Neuronal stem cell (in vitro differentiated cells): ENCODE data around the gene NUP62CL.
A peak's percentile ranks its signal among the peaks of the same experiment; 100 is the strongest.
"Not testable (repeated sequence)": the region's sequence is repeated elsewhere in the genome, so short reads cannot be mapped to it uniquely, and the experiment has no call there.

Experiments used
- DNase-seq: peaks from one replicate; pipeline ENCODE4 v3.0.0-alpha.2; 2013; ENCODE audit warnings: low spot score
- H2AFZ ChIP-seq: one replicate; pipeline ENCODE4 v1.6.1; 2013; ENCODE audit warnings: mild to moderate bottlenecking, low read length, inconsistent platforms
- H2AK5ac ChIP-seq: 2 replicates; pipeline ENCODE4 v1.6.1; 2013; ENCODE audit warnings: low read depth, mild to moderate bottlenecking, inconsistent platforms, low read length, moderate library complexity, mixed read lengths
- H2BK120ac ChIP-seq: 2 replicates; pipeline ENCODE4 v1.6.1; 2013; ENCODE audit warnings: low read depth, mild to moderate bottlenecking, inconsistent platforms, low read length, moderate library complexity, mixed read lengths
- H2BK12ac ChIP-seq: one replicate; pipeline ENCODE4 v1.6.1; 2013; ENCODE audit warnings: low read length, inconsistent platforms
- H2BK15ac ChIP-seq: 2 replicates; pipeline ENCODE4 v1.6.1; 2013; ENCODE audit warnings: mild to moderate bottlenecking, low read length, inconsistent platforms, mixed read lengths
- H2BK5ac ChIP-seq: one replicate; pipeline ENCODE4 v1.6.1; 2013; ENCODE audit warnings: inconsistent platforms, mild to moderate bottlenecking, low read length, moderate library complexity
- H3K14ac ChIP-seq: one replicate; pipeline ENCODE4 v1.6.1; 2013; ENCODE audit warnings: low read length, inconsistent platforms
- H3K18ac ChIP-seq: 2 replicates; pipeline ENCODE4 v1.6.1; 2013; ENCODE audit warnings: low read length, inconsistent platforms
- H3K23ac ChIP-seq: 2 replicates; pipeline ENCODE4 v1.6.1; 2013; ENCODE audit warnings: low read depth, mild to moderate bottlenecking, mixed read lengths, low read length, inconsistent platforms; ENCODE audit not compliant: poor library complexity
- H3K27ac ChIP-seq: replicated peaks from 3 replicates; pipeline ENCODE4 v1.5.1; 2013; ENCODE audit warnings: low read length, inconsistent platforms
- H3K27me3 ChIP-seq, 3 experiments: 2 replicates each; pipeline ENCODE4 v1.6.1; 2013; ENCODE audit warnings: low read length in 3 of 3, mild to moderate bottlenecking in 2 of 3, inconsistent platforms in 1 of 3, low read depth in 1 of 3, mixed read lengths in 1 of 3, moderate library complexity in 1 of 3; ENCODE audit not compliant: control insufficient read depth in 3 of 3, insufficient read depth in 3 of 3
- H3K36me3 ChIP-seq, 2 donors: replicated peaks in 1 of 2; 2 replicates each; pipeline ENCODE4 v1.6.1; 2013; ENCODE audit warnings: low read length in 2 of 2; ENCODE audit not compliant: control insufficient read depth in 2 of 2, insufficient read depth in 2 of 2
- H3K4ac ChIP-seq: 2 replicates; pipeline ENCODE4 v1.6.1; 2013; ENCODE audit warnings: inconsistent platforms, mild to moderate bottlenecking, low read length, moderate library complexity
- H3K4me1 ChIP-seq, 2 donors: 1 replicate in 1 of 2; 2 replicates in 1 of 2; pipeline ENCODE4 v1.6.1; 2013; ENCODE audit warnings: low read length in 2 of 2, low read depth in 1 of 2; ENCODE audit not compliant: control insufficient read depth in 2 of 2, insufficient read depth in 1 of 2
- H3K4me2 ChIP-seq: one replicate; pipeline ENCODE4 v1.6.1; 2013; ENCODE audit warnings: mild to moderate bottlenecking, low read length, inconsistent platforms; ENCODE audit not compliant: insufficient read depth, poor library complexity, severe bottlenecking
- H3K4me3 ChIP-seq, 2 donors: 2 replicates each; pipeline ENCODE4 v1.5.1; 2013; ENCODE audit warnings: low read length in 2 of 2, mild to moderate bottlenecking in 2 of 2, inconsistent platforms in 1 of 2, moderate library complexity in 1 of 2
- H3K79me1 ChIP-seq: one replicate; pipeline ENCODE4 v1.6.1; 2013; ENCODE audit warnings: low read depth, mild to moderate bottlenecking, inconsistent platforms, low read length, moderate library complexity
- H3K9ac ChIP-seq: one replicate; pipeline ENCODE4 v1.6.1; 2013; ENCODE audit warnings: mild to moderate bottlenecking, low read depth, low read length, inconsistent platforms; ENCODE audit not compliant: poor library complexity
- H3K9me3 ChIP-seq, 2 donors: replicated peaks in 1 of 2; 2 replicates each; pipeline versions ENCODE3 to v1.6.1; 2013; ENCODE audit warnings: low read length in 2 of 2, mild to moderate bottlenecking in 2 of 2, inconsistent platforms in 1 of 2, low read depth in 1 of 2, mixed read lengths in 1 of 2, moderate library complexity in 1 of 2; ENCODE audit not compliant: control insufficient read depth in 2 of 2, insufficient read depth in 1 of 2
- H4K8ac ChIP-seq: one replicate; pipeline ENCODE4 v1.6.1; 2013; ENCODE audit warnings: low read depth, mild to moderate bottlenecking, inconsistent platforms, low read length, moderate library complexity
- H4K91ac ChIP-seq: one replicate; pipeline ENCODE4 v1.6.1; 2013; ENCODE audit warnings: low read length, low read depth, mild to moderate bottlenecking, inconsistent platforms; ENCODE audit not compliant: poor library complexity
- WGBS, 2 donors: extraction: QIAGEN DNeasy Blood & Tissue Kit; methylation state at CpG; one replicate each; pipeline ENCODE4 v1.1.7; 2013; ENCODE audit warnings: missing lambda C conversion rate in 2 of 2, mixed read lengths in 1 of 2; ENCODE audit not compliant: insufficient read length in 2 of 2, insufficient replicate concordance in 1 of 2; ENCODE audit errors: extremely low coverage in 2 of 2; 5-methylcytosine and 5-hydroxymethylcytosine counted together

Gene NUP62CL

DNA sequence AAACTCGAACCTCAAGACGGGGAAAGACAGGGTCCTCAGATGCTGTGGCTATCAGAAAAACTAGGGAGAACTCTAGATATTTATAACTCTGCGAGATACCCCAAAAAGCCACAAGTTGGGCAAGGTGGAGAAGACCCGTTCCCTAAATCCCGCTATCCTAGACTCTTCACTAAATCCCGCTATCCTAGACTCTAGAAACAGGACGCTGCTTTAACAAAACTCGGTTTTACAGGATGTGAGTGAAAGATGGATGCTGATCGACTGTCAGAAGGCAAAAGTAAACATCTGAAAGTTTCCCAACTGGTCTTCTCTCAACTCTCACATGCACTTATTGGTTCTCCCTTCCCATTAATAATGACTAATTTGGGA lies 448 bp upstream of the NUP62CL start:
- no peak for DNase-seq
- H2AK5ac ChIP-seq, result no peak overlapping the region
- no peak overlapping the region for H3K27ac ChIP-seq
- H2AFZ ChIP-seq, result peak overlapping the region; percentile 3
- no peak overlapping the region for H3K4ac ChIP-seq
- no peaks in the 10 kb centered on the region for H3K27me3 ChIP-seq
- H3K36me3 ChIP-seq, result no peaks in the 10 kb centered on the region
- H3K14ac ChIP-seq, result no peak overlapping the region
- H2BK120ac ChIP-seq, result no peak overlapping the region
- no peak overlapping the region for H4K91ac ChIP-seq
- no peak overlapping the region for H4K8ac ChIP-seq
- H3K23ac ChIP-seq, result no peak overlapping the region
- no peak overlapping the region for H3K9ac ChIP-seq
- H3K4me3 ChIP-seq, result no peak overlapping the region
- H2BK12ac ChIP-seq, result no peak overlapping the region
- H3K4me1 ChIP-seq, result no peaks in the 10 kb centered on the region
- no peak overlapping the region for H2BK15ac ChIP-seq
- H3K79me1 ChIP-seq, result no peaks in the 10 kb centered on the region
- H3K9me3 ChIP-seq, result no peaks in the 10 kb centered on the region
- no peak overlapping the region for H2BK5ac ChIP-seq
- peak overlapping the region; percentile 23 for H3K4me2 ChIP-seq
- no peak overlapping the region for H3K18ac ChIP-seq
- no CpG with 5 or more reads among the region's 9 CpGs for WGBS, 2 donors

GRCh38 chrX:107204068-107204605 lies 2.1 kb downstream of the NUP62CL start:
- Histone ChIP-seq H3K9ac (no peak overlapping the region), H3K18ac (no peak overlapping the region), H2BK120ac (no peak overlapping the region), H3K27ac (no peak overlapping the region), H3K4me2 (no peak overlapping the region), H2AK5ac (no peak overlapping the region), H3K27me3 (no peaks in the 10 kb centered on the region), H2BK15ac (no peak overlapping the region), H3K23ac (no peak overlapping the region), H3K4me1 (no peaks in the 10 kb centered on the region), H2AFZ (no peak overlapping the region), H3K4ac (no peak overlapping the region), H3K79me1 (no peaks in the 10 kb centered on the region), H3K4me3 (no peak overlapping the region), H3K14ac (no peak overlapping the region), H2BK12ac (no peak overlapping the region), H4K8ac (no peak overlapping the region), H3K9me3 (no peaks in the 10 kb centered on the region), H4K91ac (no peak overlapping the region), H2BK5ac (no peak overlapping the region), H3K36me3 (no peaks in the 10 kb centered on the region)
- no CpG with 5 or more reads among the region's 6 CpGs for WGBS, 2 donors
- DNase-seq, result no peak

- H4K8ac ChIP-seq, result no peak overlapping the region
- WGBS, 2 donors, result no CpG with 5 or more reads among the region's 3 CpGs
- H2AFZ ChIP-seq, result no peak overlapping the region
- no peaks in the 10 kb centered on the region for H3K36me3 ChIP-seq
- DNase-seq, result no peak
- H3K14ac ChIP-seq, result no peak overlapping the region
- no peaks in the 10 kb centered on the region for H3K4me1 ChIP-seq
- H3K23ac ChIP-seq, result no peak overlapping the region
- no peak overlapping the region for H3K18ac ChIP-seq
- H2BK15ac ChIP-seq, result no peak overlapping the region
- H3K4me3 ChIP-seq, result no peak overlapping the region
- H2BK12ac ChIP-seq, result no peak overlapping the region
- H2BK5ac ChIP-seq, result no peak overlapping the region
- H3K9ac ChIP-seq, result no peak overlapping the region
- no peak overlapping the region for H3K4ac ChIP-seq
- H3K9me3 ChIP-seq, result no peaks in the 10 kb centered on the region
- no peak overlapping the region for H3K27ac ChIP-seq
- no peaks in the 10 kb centered on the region for H3K27me3 ChIP-seq
- H3K79me1 ChIP-seq, result no peaks in the 10 kb centered on the region
- H2AK5ac ChIP-seq, result no peak overlapping the region
- no peak overlapping the region for H3K4me2 ChIP-seq
- H4K91ac ChIP-seq, result no peak overlapping the region
- H2BK120ac ChIP-seq, result no peak overlapping the region
Measured at GRCh38 chrX:107199491-107199890, 6.7 kb downstream of the NUP62CL start.

GRCh38 chrX:107198074-107198473 lies 8.2 kb downstream of the NUP62CL start:
- not testable (repeated sequence) for H2AK5ac ChIP-seq, DNase-seq, H2BK12ac ChIP-seq, H3K79me1 ChIP-seq, H3K4me2 ChIP-seq, H3K23ac ChIP-seq, H3K27me3 ChIP-seq, H3K9me3 ChIP-seq, H2BK5ac ChIP-seq, H3K4me1 ChIP-seq, H4K8ac ChIP-seq, H3K4me3 ChIP-seq, H2AFZ ChIP-seq, H2BK15ac ChIP-seq, H2BK120ac ChIP-seq, H3K9ac ChIP-seq, H3K4ac ChIP-seq, H3K27ac ChIP-seq, H3K14ac ChIP-seq, H4K91ac ChIP-seq, H3K36me3 ChIP-seq, H3K18ac ChIP-seq
- no CpG with 5 or more reads among the region's 6 CpGs for WGBS, 2 donors
